ENCODE results near the gene LUZP1.
A peak's percentile ranks its signal among the peaks of the same experiment; 100 is the strongest.

The LUZP1 gene

DNA sequence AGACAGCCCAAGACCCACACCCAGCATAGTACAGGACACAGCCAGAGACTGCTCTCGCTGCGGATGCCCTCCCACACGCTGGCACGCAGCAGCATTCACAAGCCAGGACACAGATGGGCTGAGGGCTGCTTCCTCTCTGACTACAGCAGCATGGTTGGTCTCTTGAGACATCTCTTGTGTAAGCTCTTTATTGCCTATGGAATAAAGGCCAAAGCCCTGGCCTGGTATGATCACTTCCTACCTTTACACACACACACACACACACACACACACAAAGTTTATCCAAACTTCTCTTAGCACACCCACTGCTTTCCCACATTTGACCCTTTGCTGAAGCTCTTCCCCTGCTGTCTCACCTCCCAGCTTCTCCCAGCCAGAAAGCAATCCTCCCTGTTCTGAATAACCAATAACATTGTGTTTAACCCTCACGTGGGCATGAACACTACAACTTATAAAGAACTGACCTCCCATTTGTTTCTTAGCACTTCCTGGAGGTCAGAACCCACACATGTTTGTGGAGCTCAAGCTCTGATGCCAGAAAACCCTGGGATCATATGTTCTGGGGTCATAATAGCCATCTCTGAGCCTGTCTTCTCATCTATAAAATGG, 1.2 kb upstream of the LUZP1 start (continued):
- no peak for TF ChIP-seq ZNF148 (tag by site-specific recombination; IDR thresholded peaks at IDR 0.05; ENCODE audit: borderline replicate concordance)
- TF ChIP-seq ZNF623 (tag by site-specific recombination; IDR thresholded peaks at IDR 0.05): no peak
- TF ChIP-seq ZNF280D (tag by site-specific recombination; IDR thresholded peaks at IDR 0.05): no peak
- peak; percentile 98 for TF ChIP-seq EGR2 (tag by site-specific recombination; IDR thresholded peaks at IDR 0.05; ENCODE audit: low read depth)
- TF ChIP-seq, protein P1, sequence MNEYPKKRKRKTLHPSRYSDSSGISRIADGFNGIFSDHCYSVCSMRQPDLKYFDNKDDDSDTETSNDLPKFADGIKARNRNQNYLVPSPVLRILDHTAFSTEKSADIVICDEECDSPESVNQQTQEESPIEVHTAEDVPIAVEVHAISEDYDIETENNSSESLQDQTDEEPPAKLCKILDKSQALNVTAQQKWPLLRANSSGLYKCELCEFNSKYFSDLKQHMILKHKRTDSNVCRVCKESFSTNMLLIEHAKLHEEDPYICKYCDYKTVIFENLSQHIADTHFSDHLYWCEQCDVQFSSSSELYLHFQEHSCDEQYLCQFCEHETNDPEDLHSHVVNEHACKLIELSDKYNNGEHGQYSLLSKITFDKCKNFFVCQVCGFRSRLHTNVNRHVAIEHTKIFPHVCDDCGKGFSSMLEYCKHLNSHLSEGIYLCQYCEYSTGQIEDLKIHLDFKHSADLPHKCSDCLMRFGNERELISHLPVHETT (tag by site-specific recombination; IDR thresholded peaks at IDR 0.05): no peak
- TF ChIP-seq WT1 (tag by site-specific recombination; IDR thresholded peaks at IDR 0.05): peak; percentile 78

DNA sequence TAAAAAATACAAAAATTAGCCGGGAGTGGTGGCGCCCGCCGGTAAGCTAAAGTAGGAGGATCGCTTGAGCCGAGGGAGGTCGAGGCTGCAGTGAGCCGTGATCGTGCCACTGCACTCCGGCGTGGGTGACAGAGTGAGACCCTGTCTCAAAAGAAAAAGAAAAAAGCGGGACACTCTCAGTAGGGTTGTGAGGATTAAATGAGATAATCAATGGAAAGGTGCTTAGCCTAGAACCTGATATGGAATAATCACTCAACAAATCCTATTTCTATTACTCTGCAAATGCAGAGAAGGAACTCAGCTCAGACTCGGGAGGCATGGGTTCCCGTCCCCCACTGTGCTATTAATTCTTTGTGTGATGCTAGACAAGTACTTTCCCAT, 529 bp upstream of the LUZP1 start:
- peaks cover 14% of the 10 kb centered on the region for H3K4me1 ChIP-seq (ENCODE audit: control insufficient read depth, insufficient read depth, low read length)
- ChIA-PET POLR2A (interaction anchor here (0.5 to 3.3 kb wide), 8 partner anchors 9 to 565 kb away, joined by 3 to 16 read pairs (median 4); no protein-coding TSS in a partner anchor), CTCF (interaction anchor here (0.7 to 2.6 kb wide), 8 partner anchors 13 to 328 kb away, joined by 3 to 17 read pairs (median 4); no protein-coding TSS in a partner anchor)
- no peak overlapping the region; the same call in 1 of the 2 replicates for H3K27ac ChIP-seq (ENCODE audit: extremely low read depth, low read depth, low read length)
- H3K4me3 ChIP-seq (ENCODE audit: low read depth, low read length): no peak overlapping the region
- no peaks in the 10 kb centered on the region for H3K9me3 ChIP-seq (ENCODE audit: control insufficient read depth, insufficient read depth, low read depth, low read length)
- H3K36me3 ChIP-seq (ENCODE audit: control insufficient read depth in 2 of 2, insufficient read depth in 1 of 2, low read length in 2 of 2): no peaks in the 10 kb centered on the region
- TF ChIP-seq ZBTB8A (tag by site-specific recombination; IDR thresholded peaks at IDR 0.05) (no peak), ZBTB17 (tag by site-specific recombination; IDR thresholded peaks at IDR 0.05) (0 out of 2 replicates have a peak, but pooled peaks have one; percentile 14), KLF8 (tag by site-specific recombination; IDR thresholded peaks at IDR 0.05) (no peak), PRDM2 (tag by site-specific recombination; IDR thresholded peaks at IDR 0.05; ENCODE audit: borderline replicate concordance) (no peak), ZNF777 (tag by site-specific recombination; IDR thresholded peaks at IDR 0.05; ENCODE audit: borderline replicate concordance) (no peak), ZNF324 (tag by site-specific recombination; IDR thresholded peaks at IDR 0.05) (peak; percentile 11; the same call in 1 of the 2 replicates), ZNF747 (tag by site-specific recombination; IDR thresholded peaks at IDR 0.05) (no peak), ZXDB (tag by site-specific recombination; IDR thresholded peaks at IDR 0.05) (no peak), ZNF692 (tag by site-specific recombination; IDR thresholded peaks at IDR 0.05) (no peak), ZNF501 (tag by site-specific recombination; IDR thresholded peaks at IDR 0.05) (no peak; the same call in 1 of the 2 replicates)
- TF ChIP-seq, protein P2, sequence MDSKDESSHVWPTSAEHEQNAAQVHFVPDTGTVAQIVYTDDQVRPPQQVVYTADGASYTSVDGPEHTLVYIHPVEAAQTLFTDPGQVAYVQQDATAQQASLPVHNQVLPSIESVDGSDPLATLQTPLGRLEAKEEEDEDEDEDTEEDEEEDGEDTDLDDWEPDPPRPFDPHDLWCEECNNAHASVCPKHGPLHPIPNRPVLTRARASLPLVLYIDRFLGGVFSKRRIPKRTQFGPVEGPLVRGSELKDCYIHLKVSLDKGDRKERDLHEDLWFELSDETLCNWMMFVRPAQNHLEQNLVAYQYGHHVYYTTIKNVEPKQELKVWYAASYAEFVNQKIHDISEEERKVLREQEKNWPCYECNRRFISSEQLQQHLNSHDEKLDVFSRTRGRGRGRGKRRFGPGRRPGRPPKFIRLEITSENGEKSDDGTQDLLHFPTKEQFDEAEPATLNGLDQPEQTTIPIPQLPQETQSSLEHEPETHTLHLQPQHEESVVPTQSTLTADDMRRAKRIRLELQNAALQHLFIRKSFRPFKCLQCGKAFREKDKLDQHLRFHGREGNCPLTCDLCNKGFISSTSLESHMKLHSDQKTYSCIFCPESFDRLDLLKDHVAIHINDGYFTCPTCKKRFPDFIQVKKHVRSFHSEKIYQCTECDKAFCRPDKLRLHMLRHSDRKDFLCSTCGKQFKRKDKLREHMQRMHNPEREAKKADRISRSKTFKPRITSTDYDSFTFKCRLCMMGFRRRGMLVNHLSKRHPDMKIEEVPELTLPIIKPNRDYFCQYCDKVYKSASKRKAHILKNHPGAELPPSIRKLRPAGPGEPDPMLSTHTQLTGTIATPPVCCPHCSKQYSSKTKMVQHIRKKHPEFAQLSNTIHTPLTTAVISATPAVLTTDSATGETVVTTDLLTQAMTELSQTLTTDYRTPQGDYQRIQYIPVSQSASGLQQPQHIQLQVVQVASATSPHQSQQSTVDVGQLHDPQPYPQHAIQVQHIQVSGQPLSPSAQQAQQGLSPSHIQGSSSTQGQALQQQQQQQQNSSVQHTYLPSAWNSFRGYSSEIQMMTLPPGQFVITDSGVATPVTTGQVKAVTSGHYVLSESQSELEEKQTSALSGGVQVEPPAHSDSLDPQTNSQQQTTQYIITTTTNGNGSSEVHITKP (tag by site-specific recombination; IDR thresholded peaks at IDR 0.05): peak; percentile 23; the same call in 1 of the 2 replicates
